ENCODE results near the gene EEF1AKMT3. TPM values are rescaled to one million over a fixed set of nuclear protein-coding genes. Genes with fewer than 3 reads are reported as not detected.
"Not testable (repeated sequence)": the region's sequence is repeated elsewhere in the genome, so short reads cannot be mapped to it uniquely, and the experiment has no call there.

Gene EEF1AKMT3
- total RNA-seq, 1 donor from 2014 or later: 5.6 TPM

GRCh38 chr12:57767876-57768275, 4.5 kb upstream of the EEF1AKMT3 start:
- TF ChIP-seq CTCF (IDR thresholded peaks at IDR 0.05; ENCODE audit: unreplicated experiment): no peak
- Mint-ChIP-seq H3K27me3 (peaks cover 56% of the 10 kb centered on the region), H3K27ac (no peak overlapping the region), H3K4me3 (ENCODE audit: low read depth) (no peak overlapping the region), H3K9me3 (ENCODE audit: low read depth) (no peaks in the 10 kb centered on the region), H3K4me1 (ENCODE audit: low read depth) (peaks cover 18% of the 10 kb centered on the region), H3K36me3 (ENCODE audit: insufficient read depth) (peaks cover 8% of the 10 kb centered on the region)
- no peak for DNase-seq (ENCODE audit: low spot score, unreplicated experiment)

- no peaks in the 10 kb centered on the region for H3K9me3 Mint-ChIP-seq (ENCODE audit: low read depth)
- peaks cover 6% of the 10 kb centered on the region for H3K36me3 Mint-ChIP-seq (ENCODE audit: insufficient read depth)
- TF ChIP-seq CTCF (IDR thresholded peaks at IDR 0.05; ENCODE audit: unreplicated experiment): no peak
- H3K4me1 Mint-ChIP-seq (ENCODE audit: low read depth): peaks cover 17% of the 10 kb centered on the region
- no peak overlapping the region for H3K4me3 Mint-ChIP-seq (ENCODE audit: low read depth)
- H3K27me3 Mint-ChIP-seq: peaks cover 41% of the 10 kb centered on the region
- no peak overlapping the region for H3K27ac Mint-ChIP-seq
- no peak for DNase-seq (ENCODE audit: low spot score, unreplicated experiment)
Measured at GRCh38 chr12:57769594-57769993, 2.8 kb upstream of the EEF1AKMT3 start.

- no peak for TF ChIP-seq CTCF (IDR thresholded peaks at IDR 0.05; ENCODE audit: unreplicated experiment)
- Mint-ChIP-seq H3K4me1 (ENCODE audit: low read depth) (peaks cover 15% of the 10 kb centered on the region), H3K27me3 (peaks cover 30% of the 10 kb centered on the region), H3K9me3 (ENCODE audit: low read depth) (no peaks in the 10 kb centered on the region), H3K27ac (no peak overlapping the region), H3K4me3 (ENCODE audit: low read depth) (peak overlapping the region; percentile 26), H3K36me3 (ENCODE audit: insufficient read depth) (peaks cover 8% of the 10 kb centered on the region)
- no peak for DNase-seq (ENCODE audit: low spot score, unreplicated experiment)
Measured at GRCh38 chr12:57770734-57771133, 1.7 kb upstream of the EEF1AKMT3 start.

- Mint-ChIP-seq H3K27ac (peak overlapping the region; percentile 99), H3K9me3 (ENCODE audit: low read depth) (no peaks in the 10 kb centered on the region), H3K4me1 (ENCODE audit: low read depth) (peaks cover 13% of the 10 kb centered on the region), H3K36me3 (ENCODE audit: insufficient read depth) (peaks cover 9% of the 10 kb centered on the region), H3K4me3 (ENCODE audit: low read depth) (peak overlapping the region; percentile 98), H3K27me3 (peaks cover 24% of the 10 kb centered on the region)
- DNase-seq (ENCODE audit: low spot score, unreplicated experiment): peak; percentile 59
- no peak for TF ChIP-seq CTCF (IDR thresholded peaks at IDR 0.05; ENCODE audit: unreplicated experiment)
Measured at GRCh38 chr12:57771236-57771872, 1.1 kb upstream of the EEF1AKMT3 start.

GRCh38 chr12:57771873-57772428, 463 bp upstream of the EEF1AKMT3 start, which contains the start of gene METTL1:
TSS of gene METTL1 (minus strand) at chr12:57772105. CDS start at chr12:57772083, 22 bp downstream.
- H3K27me3 Mint-ChIP-seq: peaks cover 18% of the 10 kb centered on the region
- no peak for TF ChIP-seq CTCF (IDR thresholded peaks at IDR 0.05; ENCODE audit: unreplicated experiment)
- H3K36me3 Mint-ChIP-seq (ENCODE audit: insufficient read depth): peaks cover 9% of the 10 kb centered on the region
- H3K4me1 Mint-ChIP-seq (ENCODE audit: low read depth): peaks cover 9% of the 10 kb centered on the region
- peak within 1 kb of the TSS; percentile 98 for H3K4me3 Mint-ChIP-seq (ENCODE audit: low read depth)
- H3K27ac Mint-ChIP-seq: peak within 1 kb of the TSS; percentile 99
- no peaks in the 10 kb centered on the region for H3K9me3 Mint-ChIP-seq (ENCODE audit: low read depth)
- peak; percentile 86 for DNase-seq (ENCODE audit: low spot score, unreplicated experiment)

- not testable (repeated sequence) for H3K36me3 Mint-ChIP-seq (ENCODE audit: insufficient read depth); H3K4me3 Mint-ChIP-seq (ENCODE audit: low read depth); DNase-seq (ENCODE audit: low spot score, unreplicated experiment); H3K27me3 Mint-ChIP-seq; H3K9me3 Mint-ChIP-seq (ENCODE audit: low read depth); H3K4me1 Mint-ChIP-seq (ENCODE audit: low read depth); H3K27ac Mint-ChIP-seq
Measured at GRCh38 chr12:57774634-57775033, 2.2 kb downstream of the EEF1AKMT3 start.

Data from progenitor cell of endocrine pancreas (in vitro differentiated cells).